A549 (cell line): ENCODE results near the gene EPB41L5. TPM values are rescaled to one million over a fixed set of nuclear protein-coding genes. Genes with fewer than 3 reads are reported as not detected.
A peak's percentile ranks its signal among the peaks of the same experiment; 100 is the strongest.

ENCODE experiments used
- ATAC-seq, 2 experiments: fragments of 200-7000 bp in 1 of 2; fragments of >200 bp in 1 of 2; cut with Nextera tagmentation in 1 of 2; cut with Tn5 transposase in 1 of 2; 3 replicates each; pipeline versions ENCODE4 v1.8.0 to v1.9.1; 2018 to 2020; ENCODE audit warnings: mild to moderate bottlenecking in 1 of 2, moderate library complexity in 1 of 2
- CTCF ChIA-PET: fragments of 300-600 bp; sonication (Branson Sonifier 250); formaldehyde crosslinking; extraction: SDS; loops from one replicate; lab custom pipeline; 2021; ENCODE audit warnings: antibody characterized with exemption, inconsistent platforms; lab: Yijun Ruan, JAX
- POLR2A ChIA-PET: fragments of 350-600 bp; formaldehyde crosslinking; extraction: SDS; loops from one replicate; lab custom pipeline; 2021; ENCODE audit warnings: antibody characterized with exemption, inconsistent platforms; lab: Yijun Ruan, JAX
- DNase-seq, 2 experiments: peaks; one replicate each; pipeline versions ENCODE4 v3.0.0 to v3.0.0-alpha.2; 2011 to 2016; ENCODE audit warnings: low read depth in 1 of 2, low spot score in 1 of 2
- FAIRE-seq: peaks from 2 replicates; lab custom pipeline; 2011; peaks lifted over from hg19 to GRCh38; lab: Jason Lieb, UNC
- H3K27ac ChIP-seq, 2 experiments: fragments of >200 bp; sonication (Bioruptor Twin); formaldehyde crosslinking; 3 replicates each; pipeline ENCODE4 v1.5.1; 2016 to 2017
- H3K4me1 ChIP-seq: fragments of >200 bp; sonication (Bioruptor Twin); formaldehyde crosslinking; 3 replicates; pipeline ENCODE4 v1.6.1; 2016
- H3K4me2 ChIP-seq: fragments of >200 bp; sonication (Bioruptor Twin); formaldehyde crosslinking; 3 replicates; pipeline ENCODE4 v1.6.1; 2016
- H3K4me3 ChIP-seq: fragments of >200 bp; sonication (Bioruptor Twin); formaldehyde crosslinking; 3 replicates; pipeline ENCODE4 v1.5.1; 2016
- H3K9me3 ChIP-seq: fragments of >200 bp; sonication (Bioruptor Twin); formaldehyde crosslinking; 3 replicates; pipeline ENCODE4 v1.6.1; 2016
- CEBPB ChIP-seq, 2 experiments: fragments of >200 bp in 1 of 2; sonication (Bioruptor Twin) in 1 of 2; formaldehyde crosslinking in 1 of 2; IDR thresholded peaks; 2 replicates each; pipeline ENCODE4 v1.6.1; 2012 to 2016
- CTCF ChIP-seq: fragments of >200 bp; sonication (Bioruptor Twin); formaldehyde crosslinking; IDR thresholded peaks from 3 replicates; pipeline ENCODE4 v1.5.1; 2016
- E2F6 ChIP-seq: IDR thresholded peaks from 2 replicates; pipeline ENCODE4 v1.6.1; 2012; ENCODE audit warnings: low read depth, borderline replicate concordance
- EHF ChIP-seq: fragments of 250-450 bp; sonication (Bioruptor Pico); IDR thresholded peaks from 2 replicates; pipeline ENCODE4 v1.5.0; 2020; ENCODE audit warnings: mild to moderate bottlenecking
- ESRRA ChIP-seq: fragments of 150-350 bp; IDR thresholded peaks from 2 replicates; pipeline ENCODE4 v1.6.1; 2014; ENCODE audit warnings: mild to moderate bottlenecking, low read length, borderline replicate concordance
- FOSB ChIP-seq: fragments of 250-450 bp; sonication (Bioruptor Pico); IDR thresholded peaks from 2 replicates; pipeline ENCODE4 v1.5.0; 2020; ENCODE audit warnings: mild to moderate bottlenecking, moderate library complexity
- FOSL2 ChIP-seq, 2 experiments: fragments of 450-650 bp in 1 of 2; fragments of >200 bp in 1 of 2; sonication (Bioruptor Twin) in 1 of 2; formaldehyde crosslinking; IDR thresholded peaks; 2 replicates each; pipeline versions ENCODE4 v1.5.0 to v1.6.1; 2016 to 2020; ENCODE audit warnings: mild to moderate bottlenecking in 1 of 2, moderate library complexity in 1 of 2
- FOXS1 ChIP-seq: fragments of 250-450 bp; sonication (Bioruptor Pico); IDR thresholded peaks from 2 replicates; pipeline ENCODE4 v1.5.0; 2020; ENCODE audit warnings: mild to moderate bottlenecking, moderate library complexity
- GATA3 ChIP-seq: IDR thresholded peaks from 2 replicates; pipeline ENCODE4 v1.6.1; 2012; ENCODE audit warnings: borderline replicate concordance
- HES2 ChIP-seq: fragments of >200 bp; sonication (Bioruptor Twin); formaldehyde crosslinking; IDR thresholded peaks from 2 replicates; pipeline ENCODE4 v1.6.1; 2016
- HMGXB4 ChIP-seq: fragments of 250-450 bp; sonication (Bioruptor Pico); IDR thresholded peaks from 2 replicates; pipeline ENCODE4 v1.5.0; 2021; ENCODE audit warnings: mild to moderate bottlenecking, moderate library complexity, borderline replicate concordance
- HOXA7 ChIP-seq: fragments of 250-450 bp; sonication (Bioruptor Pico); IDR thresholded peaks from 2 replicates; pipeline ENCODE4 v1.5.0; 2020; ENCODE audit warnings: mild to moderate bottlenecking, moderate library complexity
- HOXB5 ChIP-seq: fragments of 250-450 bp; sonication (Bioruptor Pico); IDR thresholded peaks from 2 replicates; pipeline ENCODE4 v1.5.0; 2020; ENCODE audit warnings: mild to moderate bottlenecking, moderate library complexity
- KDM1A ChIP-seq: fragments of 200-600 bp; sonication (generic); IDR thresholded peaks from 2 replicates; pipeline ENCODE4 v1.6.1; 2016; ENCODE audit warnings: low read depth, mild to moderate bottlenecking
- MAFK ChIP-seq: fragments of 450-650 bp; IDR thresholded peaks from 2 replicates; pipeline ENCODE4 v1.6.1; 2014; ENCODE audit not compliant: partially characterized antibody
- MAX ChIP-seq: IDR thresholded peaks from 2 replicates; pipeline ENCODE4 v1.6.1; 2012
- MAZ ChIP-seq: fragments of 150-350 bp; IDR thresholded peaks from 2 replicates; pipeline ENCODE4 v1.6.1; 2014; ENCODE audit warnings: antibody characterized with exemption, low read depth, low read length, borderline replicate concordance
- NFE2L2 ChIP-seq: fragments of 150-350 bp; conservative IDR thresholded peaks from 2 replicates; pipeline ENCODE4 v1.6.1; 2014; ENCODE audit warnings: low read length
- NPAS2 ChIP-seq: fragments of 250-450 bp; sonication (Bioruptor Pico); IDR thresholded peaks from 2 replicates; pipeline ENCODE4 v1.8.0; 2022; ENCODE audit warnings: mild to moderate bottlenecking, moderate library complexity, borderline replicate concordance
- NR3C1 ChIP-seq: fragments of >200 bp; sonication (Bioruptor Twin); formaldehyde crosslinking; IDR thresholded peaks from 3 replicates; pipeline ENCODE4 v1.6.1; 2017
- PBX3 ChIP-seq: IDR thresholded peaks from 2 replicates; pipeline ENCODE4 v1.6.1; 2012
- RAD21 ChIP-seq, 2 experiments: fragments of >200 bp in 1 of 2; sonication (Bioruptor Twin) in 1 of 2; formaldehyde crosslinking in 1 of 2; IDR thresholded peaks in 1 of 2; conservative IDR thresholded peaks in 1 of 2; 2 replicates in 1 of 2; 3 replicates in 1 of 2; pipeline ENCODE4 v1.6.1; 2012 to 2018; ENCODE audit warnings: inconsistent platforms in 1 of 2
- RCOR1 ChIP-seq: fragments of 150-350 bp; IDR thresholded peaks from 2 replicates; pipeline ENCODE4 v1.6.1; 2014; ENCODE audit warnings: antibody characterized with exemption, low read length, low read depth
- RFX5 ChIP-seq: fragments of 450-650 bp; IDR thresholded peaks from 2 replicates; pipeline ENCODE4 v1.7.1; 2014; ENCODE audit warnings: antibody characterized with exemption, mild to moderate bottlenecking, moderate library complexity
- SREBF2 ChIP-seq: fragments of 450-650 bp; IDR thresholded peaks from 2 replicates; pipeline ENCODE4 v1.6.1; 2014; ENCODE audit warnings: mild to moderate bottlenecking, moderate library complexity
- ZC3H11A ChIP-seq: fragments of 450-650 bp; IDR thresholded peaks from 2 replicates; pipeline ENCODE4 v1.6.1; 2014; ENCODE audit warnings: antibody characterized with exemption, mild to moderate bottlenecking
- ZNF302 ChIP-seq: fragments of 250-450 bp; sonication (Bioruptor Pico); IDR thresholded peaks from 2 replicates; pipeline ENCODE4 v1.9.0; 2021; ENCODE audit warnings: inconsistent platforms, mild to moderate bottlenecking, moderate library complexity
- ZSCAN20 ChIP-seq: fragments of 250-450 bp; sonication (Bioruptor Pico); IDR thresholded peaks from 2 replicates; pipeline ENCODE4 v1.8.0; 2022; ENCODE audit warnings: mild to moderate bottlenecking, moderate library complexity
- WGBS: methylation state at CpG from one replicate; pipeline ENCODE4 v1.1.6; 2017; ENCODE audit errors: missing lambda C conversion rate; 5-methylcytosine and 5-hydroxymethylcytosine counted together
- polyA plus RNA-seq, 4 experiments: library from polyadenylated mRNA; depleted of rRNA in 3 of 4; stranded (reverse); fragments of >200 nt; fragmentation: RNase III in 1 of 4; extraction: RNeasy Plus Mini Kit Qiagen cat#74134 plus additional on column Dnase treatment in 1 of 4; gene quantifications; 2 replicates in 3 of 4; 3 replicates in 1 of 4; pipeline ENCODE4 v1.2.3, GENCODE V29; 2011 to 2017

EPB41L5 gene
- polyA plus RNA-seq, 2 of the 4 experiments (the other 2 are of a cell fraction), result 5.8 to 33.0 TPM

- no peak for FAIRE-seq
- WGBS, result 100% methylated on average over 2 of the region's 2 CpGs
These were observed 120.8 kb downstream of the EPB41L5 start for GRCh38 chr2:120133572-120134244.

GRCh38 chr2:120134263-120134662 is 121.4 kb downstream of the EPB41L5 start:
- ATAC-seq (peak; percentile 97 to 99), DNase-seq (peak; percentile 27 to 78)
- Histone ChIP-seq H3K4me2 (peak overlapping the region; percentile 57), H3K9me3 (no peaks in the 10 kb centered on the region)
- CTCF ChIA-PET, result interaction anchor here (2.1 kb wide), 1 partner anchor 25 kb away, joined by 9 read pairs; no protein-coding TSS in a partner anchor
- no peak for TF ChIP-seq SREBF2
- no peak for TF ChIP-seq HOXA7
- no peak for TF ChIP-seq HES2
- peak; percentile 65 for TF ChIP-seq MAFK
- peak; percentile 15; the same call in 1 of the 2 replicates for TF ChIP-seq FOXS1 (CRISPR knock-in tag)
- TF ChIP-seq GATA3, result peak; percentile 11; the same call in 1 of the 2 replicates
- no peak for TF ChIP-seq FOSL2 (IDR thresholded peaks at IDR 0.05)
- peak; percentile 45 for TF ChIP-seq FOSL2 (CRISPR knock-in tag; IDR thresholded peaks at IDR 0.05)
- TF ChIP-seq MAX, result peak; percentile 40; the same call in 1 of the 2 replicates
- no peak for TF ChIP-seq CTCF
- TF ChIP-seq PBX3, result no peak
- TF ChIP-seq RFX5, result no peak
- TF ChIP-seq, all 56 proteins: peak for 5
- H3K4me3 ChIP-seq, result no peak overlapping the region
- peak overlapping the region; percentile 41 to 76; a peak in 4 of 6 replicates for H3K27ac ChIP-seq
- no peak for FAIRE-seq
- 15% methylated on average over 4 of the region's 4 CpGs for WGBS
- peaks cover 12% of the 10 kb centered on the region for H3K4me1 ChIP-seq
- POLR2A ChIA-PET, result no interaction called here

More at GRCh38 chr2:120133572-120134244, 120.8 kb downstream of the EPB41L5 start:
- ChIA-PET CTCF (interaction anchor here (0.8 to 2.1 kb wide), 4 partner anchors 13 to 55 kb away, joined by 3 to 9 read pairs (median 4); no protein-coding TSS in a partner anchor), POLR2A (no interaction called here)
- H3K4me1 ChIP-seq, result peaks cover 12% of the 10 kb centered on the region
- ATAC-seq (peak; percentile 47; a peak in 4 of 6 replicates), DNase-seq (no peak)
- H3K27ac ChIP-seq, result peak overlapping the region; percentile 41 to 76; a peak in 4 of 6 replicates
- H3K4me2 ChIP-seq, result peak overlapping the region; percentile 57
- no peak overlapping the region for H3K4me3 ChIP-seq
- H3K9me3 ChIP-seq, result no peaks in the 10 kb centered on the region
- TF ChIP-seq GATA3 (no peak), PBX3 (no peak), ESRRA (no peak), MAZ (no peak), HMGXB4 (CRISPR knock-in tag) (no peak), HES2 (no peak), KDM1A (no peak), ZNF302 (CRISPR knock-in tag) (no peak), RCOR1 (no peak), NR3C1 (no peak), NFE2L2 (no peak), ZSCAN20 (CRISPR knock-in tag) (no peak), NPAS2 (CRISPR knock-in tag) (no peak), RAD21 (conservative IDR thresholded peaks at IDR 0.05 in 1 of 2, IDR thresholded peaks at IDR 0.05 in 1 of 2) (no peak), EHF (CRISPR knock-in tag) (no peak), HOXB5 (CRISPR knock-in tag) (no peak), CEBPB (IDR thresholded peaks at IDR 0.05) (no peak), E2F6 (no peak), ZC3H11A (no peak), FOSB (CRISPR knock-in tag) (no peak)
- TF ChIP-seq, all 56 proteins: peak for 0
